ENCODE data around the gene PAX7.

The PAX7 gene

DNA sequence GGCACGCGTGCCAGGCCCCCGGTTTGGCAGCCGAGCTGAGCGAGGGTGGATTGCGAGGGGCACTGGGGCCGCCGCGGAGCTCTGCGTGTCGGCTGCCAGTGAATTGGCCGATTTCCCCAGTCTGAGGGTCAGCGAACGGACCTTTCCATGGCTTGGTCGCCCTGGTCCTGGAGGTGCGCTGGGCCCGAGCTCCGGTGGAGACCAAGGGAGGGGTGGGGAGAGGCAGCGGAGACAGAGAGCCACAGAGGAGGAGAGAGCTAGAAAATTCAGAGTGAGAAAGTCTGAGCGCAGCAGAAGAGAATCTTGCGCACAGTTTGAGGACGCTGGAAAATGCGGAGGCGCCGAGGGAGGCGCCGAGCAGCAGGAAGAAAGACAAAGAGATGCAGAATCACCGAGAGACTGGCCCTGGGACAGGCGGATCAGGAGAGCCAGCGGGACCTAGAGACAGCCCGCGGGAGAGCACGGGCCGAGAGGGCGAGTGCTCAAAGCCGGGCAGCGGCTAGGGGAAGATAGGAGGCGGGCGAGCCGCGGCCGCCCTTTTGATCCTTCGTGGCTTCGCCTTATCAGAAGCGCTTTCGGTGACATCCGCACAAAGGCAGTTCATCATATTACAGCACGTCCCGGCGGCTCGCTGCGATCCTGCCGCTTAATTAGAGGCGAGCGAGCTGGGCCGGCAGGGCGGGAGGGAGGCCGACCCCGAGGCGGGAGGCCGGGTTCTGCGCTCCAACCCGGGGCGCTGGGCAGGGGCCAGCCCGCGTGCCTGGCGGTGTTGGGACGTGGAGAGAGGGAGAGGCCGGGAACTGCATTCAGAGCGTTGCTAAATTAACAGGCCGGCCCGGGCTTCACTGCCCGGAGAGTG is 12.7 kb downstream of the PAX7 start:
- no peaks in the 10 kb centered on the region for H3K9me3 ChIP-seq (ENCODE audit: insufficient read depth, low read length)
- no peaks in the 10 kb centered on the region for H3K79me2 ChIP-seq (ENCODE audit: insufficient read depth, low read length)
- no peak overlapping the region for H3K9ac ChIP-seq (ENCODE audit: low read length)
- H3K27ac ChIP-seq (ENCODE audit: low read depth, low read length) = no peak overlapping the region
- H3K4me2 ChIP-seq (ENCODE audit: low read depth, low read length, poor library complexity, severe bottlenecking) = no peak overlapping the region
- H2AFZ ChIP-seq (ENCODE audit: low read depth, low read length, severe bottlenecking) = no peak overlapping the region
- no peaks in the 10 kb centered on the region for H4K20me1 ChIP-seq (ENCODE audit: low read depth, low read length)
- H3K27me3 ChIP-seq (ENCODE audit: low read length) = no peaks in the 10 kb centered on the region
- no peaks in the 10 kb centered on the region for H3F3A ChIP-seq (ENCODE audit: insufficient read depth)
- no peaks in the 10 kb centered on the region for H3K9me2 ChIP-seq (replicated peaks; ENCODE audit: insufficient read depth, low read length)
- no peak for TF ChIP-seq EZH2phosphoT487 (conservative IDR thresholded peaks at IDR 0.05; ENCODE audit: low read length)
- no peak overlapping the region for H3K4me3 ChIP-seq (ENCODE audit: insufficient read depth, low read length, poor library complexity, severe bottlenecking)
- H3K36me3 ChIP-seq (ENCODE audit: low read length) = no peaks in the 10 kb centered on the region

GRCh38 chr1:18644013-18644399 is 13.4 kb downstream of the PAX7 start:
- Histone ChIP-seq H3K27ac (ENCODE audit: low read depth, low read length) (no peak overlapping the region), H3K9me2 (replicated peaks; ENCODE audit: insufficient read depth, low read length) (no peaks in the 10 kb centered on the region), H4K20me1 (ENCODE audit: low read depth, low read length) (no peaks in the 10 kb centered on the region), H3F3A (ENCODE audit: insufficient read depth) (no peaks in the 10 kb centered on the region), H3K4me3 (ENCODE audit: insufficient read depth, low read length, poor library complexity, severe bottlenecking) (no peak overlapping the region), H3K36me3 (ENCODE audit: low read length) (no peaks in the 10 kb centered on the region), H3K9ac (ENCODE audit: low read length) (no peak overlapping the region), H3K79me2 (ENCODE audit: insufficient read depth, low read length) (no peaks in the 10 kb centered on the region), H3K27me3 (ENCODE audit: low read length) (no peaks in the 10 kb centered on the region), H3K9me3 (ENCODE audit: insufficient read depth, low read length) (no peaks in the 10 kb centered on the region), H3K4me2 (ENCODE audit: low read depth, low read length, poor library complexity, severe bottlenecking) (no peak overlapping the region), H2AFZ (ENCODE audit: low read depth, low read length, severe bottlenecking) (no peak overlapping the region)
- no peak for TF ChIP-seq EZH2phosphoT487 (conservative IDR thresholded peaks at IDR 0.05; ENCODE audit: low read length)
- TF ChIP-seq, protein P1, sequence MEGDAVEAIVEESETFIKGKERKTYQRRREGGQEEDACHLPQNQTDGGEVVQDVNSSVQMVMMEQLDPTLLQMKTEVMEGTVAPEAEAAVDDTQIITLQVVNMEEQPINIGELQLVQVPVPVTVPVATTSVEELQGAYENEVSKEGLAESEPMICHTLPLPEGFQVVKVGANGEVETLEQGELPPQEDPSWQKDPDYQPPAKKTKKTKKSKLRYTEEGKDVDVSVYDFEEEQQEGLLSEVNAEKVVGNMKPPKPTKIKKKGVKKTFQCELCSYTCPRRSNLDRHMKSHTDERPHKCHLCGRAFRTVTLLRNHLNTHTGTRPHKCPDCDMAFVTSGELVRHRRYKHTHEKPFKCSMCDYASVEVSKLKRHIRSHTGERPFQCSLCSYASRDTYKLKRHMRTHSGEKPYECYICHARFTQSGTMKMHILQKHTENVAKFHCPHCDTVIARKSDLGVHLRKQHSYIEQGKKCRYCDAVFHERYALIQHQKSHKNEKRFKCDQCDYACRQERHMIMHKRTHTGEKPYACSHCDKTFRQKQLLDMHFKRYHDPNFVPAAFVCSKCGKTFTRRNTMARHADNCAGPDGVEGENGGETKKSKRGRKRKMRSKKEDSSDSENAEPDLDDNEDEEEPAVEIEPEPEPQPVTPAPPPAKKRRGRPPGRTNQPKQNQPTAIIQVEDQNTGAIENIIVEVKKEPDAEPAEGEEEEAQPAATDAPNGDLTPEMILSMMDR (IDR thresholded peaks at IDR 0.05; ENCODE audit: insufficient read depth, low read length, poor library complexity, severe bottlenecking) = no peak

DNA sequence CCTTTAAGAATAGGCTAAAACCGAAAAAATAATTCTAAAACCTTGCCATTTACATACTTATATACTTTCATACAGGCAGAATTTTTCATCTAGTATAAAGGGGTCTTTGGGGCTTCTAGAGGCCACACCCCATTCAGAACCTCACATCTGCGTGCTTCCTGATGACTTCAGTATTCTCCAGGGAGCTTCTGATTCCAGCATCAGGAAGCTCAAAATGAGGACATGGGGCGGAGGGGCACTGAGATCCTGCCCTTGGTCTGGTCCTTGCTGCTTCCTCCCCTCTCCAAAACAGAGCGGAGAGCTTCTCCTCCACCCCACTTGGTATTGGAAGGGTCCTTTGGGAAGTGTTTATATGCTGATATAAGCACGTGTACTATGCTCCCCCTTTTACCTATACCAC is 13.8 kb downstream of the PAX7 start:
- no peak overlapping the region for H3K9ac ChIP-seq (ENCODE audit: low read length)
- H3F3A ChIP-seq (ENCODE audit: insufficient read depth) = no peaks in the 10 kb centered on the region
- no peak overlapping the region for H3K27ac ChIP-seq (ENCODE audit: low read depth, low read length)
- no peaks in the 10 kb centered on the region for H3K9me3 ChIP-seq (ENCODE audit: insufficient read depth, low read length)
- H3K79me2 ChIP-seq (ENCODE audit: insufficient read depth, low read length) = no peaks in the 10 kb centered on the region
- H3K4me3 ChIP-seq (ENCODE audit: insufficient read depth, low read length, poor library complexity, severe bottlenecking) = no peak overlapping the region
- H3K9me2 ChIP-seq (replicated peaks; ENCODE audit: insufficient read depth, low read length) = no peaks in the 10 kb centered on the region
- H3K36me3 ChIP-seq (ENCODE audit: low read length) = no peaks in the 10 kb centered on the region
- no peaks in the 10 kb centered on the region for H4K20me1 ChIP-seq (ENCODE audit: low read depth, low read length)
- H3K27me3 ChIP-seq (ENCODE audit: low read length) = no peaks in the 10 kb centered on the region
- no peak overlapping the region for H2AFZ ChIP-seq (ENCODE audit: low read depth, low read length, severe bottlenecking)
- TF ChIP-seq, protein P1 (IDR thresholded peaks at IDR 0.05; ENCODE audit: insufficient read depth, low read length, poor library complexity, severe bottlenecking) = no peak
- TF ChIP-seq EZH2phosphoT487 (conservative IDR thresholded peaks at IDR 0.05; ENCODE audit: low read length) = no peak
- H3K4me2 ChIP-seq (ENCODE audit: low read depth, low read length, poor library complexity, severe bottlenecking) = no peak overlapping the region
